Spleen (tissue), 7 donors: ENCODE data around the gene VCP.

Experiments used
- POLR2A ChIP-seq, 3 donors: fragments of 450-650 bp; IDR thresholded peaks; one replicate each; pipeline ENCODE4 v1.5.1; 2017; ENCODE audit warnings: antibody characterized with exemption in 3 of 3, mild to moderate bottlenecking in 1 of 3
- TF ChIP-seq, protein P1 (sequence below), 11 experiments: fragments of 200-600 bp in 7 of 11; fragments of 450-650 bp in 4 of 11; sonication (generic) in 4 of 11; IDR thresholded peaks in 8 of 11; conservative IDR thresholded peaks in 3 of 11; 1 replicate in 7 of 11; 2 replicates in 4 of 11; pipeline versions ENCODE4 v1.4.0 to v1.8.0; 2016 to 2021; ENCODE audit warnings: antibody characterized with exemption in 11 of 11, inconsistent platforms in 4 of 11, mild to moderate bottlenecking in 1 of 11
- donor health status: DM: no; HTN: no; CAD: no; lungs with moderate emphysema.
- donor health status: DM: no; HTN: no; CAD: no.
- donor health status: DM: no; HTN: no; CAD: no.

GRCh38 chr9:35075358-35075757 is 2.9 kb upstream of the VCP start:
- TF ChIP-seq, protein P1, sequence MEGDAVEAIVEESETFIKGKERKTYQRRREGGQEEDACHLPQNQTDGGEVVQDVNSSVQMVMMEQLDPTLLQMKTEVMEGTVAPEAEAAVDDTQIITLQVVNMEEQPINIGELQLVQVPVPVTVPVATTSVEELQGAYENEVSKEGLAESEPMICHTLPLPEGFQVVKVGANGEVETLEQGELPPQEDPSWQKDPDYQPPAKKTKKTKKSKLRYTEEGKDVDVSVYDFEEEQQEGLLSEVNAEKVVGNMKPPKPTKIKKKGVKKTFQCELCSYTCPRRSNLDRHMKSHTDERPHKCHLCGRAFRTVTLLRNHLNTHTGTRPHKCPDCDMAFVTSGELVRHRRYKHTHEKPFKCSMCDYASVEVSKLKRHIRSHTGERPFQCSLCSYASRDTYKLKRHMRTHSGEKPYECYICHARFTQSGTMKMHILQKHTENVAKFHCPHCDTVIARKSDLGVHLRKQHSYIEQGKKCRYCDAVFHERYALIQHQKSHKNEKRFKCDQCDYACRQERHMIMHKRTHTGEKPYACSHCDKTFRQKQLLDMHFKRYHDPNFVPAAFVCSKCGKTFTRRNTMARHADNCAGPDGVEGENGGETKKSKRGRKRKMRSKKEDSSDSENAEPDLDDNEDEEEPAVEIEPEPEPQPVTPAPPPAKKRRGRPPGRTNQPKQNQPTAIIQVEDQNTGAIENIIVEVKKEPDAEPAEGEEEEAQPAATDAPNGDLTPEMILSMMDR (IDR thresholded peaks at IDR 0.05 in 8 of 11, conservative IDR thresholded peaks at IDR 0.05 in 3 of 11): no peak
- TF ChIP-seq POLR2A (IDR thresholded peaks at IDR 0.05): no peak
